NCI-H1092 treated with DMSO at 0.1 percent for 48 hours (cell line): ENCODE data around the gene LCN6.

Source experiments
- DNase-seq: peaks from one replicate; lab custom pipeline; 2025; lab: John Stamatoyannopoulos, UW

Gene LCN6

GRCh38 chr9:136743639-136744211, 4.6 kb downstream of the LCN6 start:
- DNase-seq: no peak

DNA sequence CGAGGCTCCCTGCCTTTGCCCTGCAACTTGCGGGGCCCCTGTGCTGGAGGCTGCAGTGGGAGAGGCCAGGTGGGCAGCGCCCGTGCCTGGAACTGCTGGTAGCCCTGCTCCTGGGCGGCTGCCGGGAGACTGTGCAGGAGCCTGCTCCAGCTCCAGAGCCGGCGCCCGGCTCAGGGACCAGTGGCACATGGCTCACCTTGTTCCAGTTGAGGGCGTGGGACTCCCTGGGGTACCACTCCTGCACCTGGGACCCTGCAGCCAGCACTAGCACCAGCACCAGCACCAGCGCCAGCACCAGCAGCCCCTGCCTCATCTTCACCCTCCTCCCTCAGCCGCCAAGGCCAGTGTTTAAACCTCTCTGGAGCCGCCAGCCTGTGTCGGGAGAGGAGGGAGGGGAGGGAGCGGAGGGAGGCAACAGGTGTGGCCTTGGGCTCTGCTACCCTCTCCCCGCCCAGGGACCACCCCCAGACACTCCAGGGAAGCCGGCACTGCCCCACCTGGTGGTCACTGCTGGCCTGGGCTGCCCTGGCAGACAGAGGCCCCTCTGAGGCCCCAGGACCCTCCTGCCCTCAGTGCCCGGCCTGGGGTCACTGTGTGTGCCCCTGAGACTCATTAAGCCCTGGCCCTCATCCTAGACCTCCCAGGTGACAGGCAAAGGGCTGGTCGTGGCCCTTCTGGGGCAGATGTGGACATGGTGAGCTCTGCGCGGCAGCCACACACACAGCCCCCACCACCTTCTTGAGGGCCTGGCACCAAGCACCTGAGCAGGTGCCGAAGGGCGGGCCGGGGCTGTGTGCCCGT, 5.5 kb downstream of the LCN6 start, which contains the start of gene LCN10:
LCN10 (minus strand) TSS at position 350 of the 801 bp plus-strand sequence; CDS start at position 313, 37 bp downstream.
- DNase-seq: peak; percentile 23

GRCh38 chr9:136741883-136742571, 6.3 kb downstream of the LCN6 start:
- DNase-seq: no peak

- peak; percentile 9 for DNase-seq
Measured at GRCh38 chr9:136740971-136741882, 7.1 kb downstream of the LCN6 start.

DNA sequence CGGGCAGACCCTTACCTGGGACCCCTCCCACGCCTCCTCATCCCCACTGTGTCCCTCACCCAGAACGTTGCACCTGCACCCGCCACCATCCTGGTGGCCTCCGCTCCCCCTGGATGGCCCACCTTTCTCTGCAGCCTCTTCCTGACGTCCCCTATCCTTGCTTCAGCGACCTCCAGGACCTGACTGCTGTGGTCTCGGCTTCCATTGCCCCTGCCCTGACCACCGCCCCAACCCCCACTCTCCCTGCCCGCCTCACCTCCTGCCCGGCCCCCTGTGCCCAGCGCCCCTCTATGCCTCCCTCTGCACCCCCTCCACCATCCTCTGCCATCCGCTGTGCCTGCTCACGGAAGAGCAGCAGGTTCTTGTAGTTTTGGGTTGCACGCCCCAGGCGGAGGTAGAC, 7.8 kb downstream of the LCN6 start:
- DNase-seq: no peak

- DNase-seq: no peak
Measured at GRCh38 chr9:136740069-136740468, 8.3 kb downstream of the LCN6 start.

DNA sequence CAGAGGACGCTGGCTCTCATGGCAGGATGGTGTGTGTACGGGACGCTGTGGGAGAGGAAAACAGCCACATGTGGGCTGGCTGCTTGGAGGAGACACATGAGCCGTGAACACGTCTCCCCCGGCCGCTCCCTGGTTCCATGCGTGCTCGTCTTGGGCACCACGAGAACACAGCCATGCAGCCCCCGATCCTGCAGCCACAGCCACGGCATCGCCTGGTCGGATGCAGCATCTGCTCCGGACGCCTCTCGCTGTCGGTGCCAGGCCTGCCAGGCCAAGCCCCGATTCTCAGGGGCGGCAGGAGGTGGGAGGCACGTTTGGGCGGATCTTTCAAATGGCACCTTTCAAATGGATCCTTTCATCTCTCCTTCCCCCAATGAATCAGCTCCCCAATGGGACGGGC, 8.8 kb downstream of the LCN6 start:
- no peak for DNase-seq

DNA sequence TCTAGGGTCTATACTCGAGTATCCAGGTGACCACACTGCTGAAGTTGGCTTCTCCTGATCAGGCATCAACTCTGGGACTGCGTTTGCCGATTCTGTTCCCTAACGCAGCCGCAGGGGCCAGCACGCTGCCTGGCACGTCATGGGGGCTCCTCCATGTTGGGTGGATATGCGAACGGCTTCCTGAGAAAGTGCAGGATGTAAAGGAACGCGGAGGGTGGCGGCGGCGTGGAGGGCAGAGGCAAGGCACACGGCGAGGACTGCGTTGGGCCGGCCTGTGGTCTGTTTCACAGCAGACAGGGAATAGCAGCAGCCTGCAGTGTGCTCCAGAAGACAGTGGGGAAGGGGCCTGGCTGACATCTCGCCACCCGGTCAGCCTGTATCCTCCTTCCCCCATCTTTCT, 9.4 kb downstream of the LCN6 start:
- DNase-seq: no peak

DNA sequence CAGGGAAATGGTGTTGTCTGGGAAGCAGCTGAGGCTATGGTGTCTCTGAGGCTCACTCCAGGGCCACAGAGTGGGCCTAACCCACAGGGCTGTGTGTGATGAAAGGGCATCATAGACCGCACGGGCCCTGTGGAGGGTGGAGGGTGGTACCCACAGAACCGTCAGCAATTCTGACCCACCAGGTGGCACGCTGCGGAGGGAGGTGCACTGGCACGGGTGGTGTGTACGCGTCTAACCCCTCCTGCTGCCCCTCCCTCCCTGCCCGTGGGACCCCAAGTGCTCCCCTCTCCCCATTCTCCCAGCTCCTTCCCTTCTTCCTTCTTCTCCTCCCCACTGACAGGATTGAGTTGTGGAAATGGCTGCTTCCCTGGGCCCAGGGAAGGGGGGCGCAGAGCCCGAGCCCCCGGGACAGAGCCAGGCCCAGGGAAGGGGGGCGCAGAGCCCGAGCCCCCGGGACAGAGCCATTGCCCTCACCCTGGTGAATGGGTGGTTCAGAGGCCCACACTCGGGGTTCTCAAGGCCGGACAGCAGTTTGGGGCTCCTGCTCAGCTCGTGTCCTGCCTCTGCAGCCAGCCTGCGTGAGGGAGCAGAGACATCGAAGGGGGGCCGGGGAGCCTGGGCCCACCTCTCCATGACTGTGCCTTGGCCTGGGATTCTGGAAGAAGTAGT, 12.4 kb downstream of the LCN6 start:
- no peak for DNase-seq

- no peak for DNase-seq
Measured at GRCh38 chr9:136734837-136735496, 13.4 kb downstream of the LCN6 start.

DNA sequence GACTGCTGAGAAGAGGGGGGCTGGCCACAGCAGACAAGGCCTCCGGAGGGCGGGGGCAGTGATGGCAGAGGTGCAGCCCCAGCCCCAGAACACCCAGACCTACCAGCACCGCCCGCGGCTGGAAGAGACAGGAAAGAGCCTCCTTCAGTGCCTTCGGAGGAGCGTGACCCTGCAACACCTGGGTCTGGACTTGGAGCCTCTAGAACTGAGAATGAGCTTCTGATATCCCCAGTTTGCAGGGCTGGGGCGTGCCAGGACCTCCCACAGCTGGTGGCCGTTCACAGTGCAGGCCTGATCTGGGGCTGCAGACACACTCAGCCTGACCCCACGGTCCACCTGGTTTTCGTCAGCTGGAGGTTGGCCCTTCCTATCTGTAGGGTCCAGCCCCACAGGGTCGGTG, 14.7 kb downstream of the LCN6 start:
- DNase-seq: no peak

DNA sequence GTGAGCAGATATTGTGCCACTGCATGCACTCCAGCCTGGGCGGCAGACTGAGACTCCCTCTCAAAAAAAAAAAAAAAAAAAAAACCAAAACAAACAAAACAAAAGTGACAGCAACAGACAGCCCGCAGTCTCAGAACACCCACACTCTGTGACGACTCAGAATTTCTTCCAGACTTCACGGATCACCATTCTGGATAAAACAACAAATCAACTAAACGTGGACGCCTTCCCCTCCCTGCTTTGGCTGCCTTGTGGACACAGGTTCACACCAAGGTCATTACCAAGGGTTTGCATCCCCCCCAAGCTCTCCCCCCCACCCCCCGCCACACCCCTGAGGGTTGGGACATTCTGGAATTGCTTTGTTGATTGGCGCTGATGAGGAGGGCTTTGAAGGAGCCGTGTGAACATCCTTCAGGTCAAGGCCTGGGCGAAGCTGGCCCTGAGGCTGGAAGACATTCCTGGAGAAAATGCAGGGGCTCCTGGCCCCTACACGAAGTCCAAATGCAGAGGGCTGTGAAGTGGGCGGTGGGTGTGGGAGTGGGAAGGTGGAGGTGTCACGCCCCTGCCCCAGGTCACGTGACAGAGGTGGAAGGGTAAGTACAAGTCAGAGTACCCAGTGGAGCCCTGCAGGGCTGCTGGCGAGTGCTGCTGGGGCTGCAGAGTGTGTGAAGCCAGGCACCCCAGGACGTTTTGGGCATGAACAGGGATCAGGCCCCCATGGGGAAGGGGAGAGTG, 15.7 kb downstream of the LCN6 start:
- no peak for DNase-seq

DNA sequence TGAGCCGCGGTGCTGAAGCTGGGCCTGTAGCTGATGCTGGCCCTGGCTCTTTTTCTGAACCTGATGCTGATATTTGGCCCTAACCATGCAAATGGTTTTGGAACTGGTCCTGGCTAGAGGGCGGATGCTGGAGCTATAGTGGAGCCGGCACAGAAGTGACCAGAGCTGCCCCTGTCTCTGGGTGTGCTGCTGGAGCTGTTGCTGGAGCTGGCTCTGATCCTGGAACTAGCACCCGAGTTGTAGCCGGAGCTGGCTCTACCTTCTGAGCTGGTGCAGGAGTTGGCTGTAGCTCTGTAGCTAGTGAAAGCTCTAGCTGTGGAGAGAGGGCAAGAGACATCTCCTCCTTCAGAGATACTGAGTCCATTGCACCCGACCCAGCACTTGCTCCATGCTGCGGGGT, 18.4 kb downstream of the LCN6 start:
- no peak for DNase-seq

DNA sequence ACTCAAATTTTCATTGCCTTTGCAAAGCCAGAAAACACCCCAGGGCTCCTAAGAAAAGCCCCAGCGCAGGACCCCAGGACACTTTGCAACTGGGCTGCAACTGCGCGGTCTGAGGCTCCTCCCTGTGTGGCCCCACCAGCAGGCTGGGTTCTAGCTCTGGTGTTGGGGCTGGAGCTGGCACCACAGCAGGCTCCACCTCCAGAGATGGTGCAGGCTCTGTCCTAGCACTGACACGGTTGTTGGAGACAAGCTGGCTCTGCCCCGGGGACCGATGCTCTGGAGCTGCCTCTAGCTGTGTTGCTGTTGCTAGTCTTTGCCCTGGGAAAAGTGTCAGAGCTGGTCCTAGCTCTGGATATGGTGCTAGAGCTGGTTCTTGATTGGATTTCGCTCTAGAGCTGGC, 19.2 kb downstream of the LCN6 start:
- no peak for DNase-seq

- DNase-seq: no peak
Measured at GRCh38 chr9:136728548-136729123, 19.7 kb downstream of the LCN6 start.

- DNase-seq: peak; percentile 78
Measured at GRCh38 chr9:136728080-136728547, 20.2 kb downstream of the LCN6 start.

DNA sequence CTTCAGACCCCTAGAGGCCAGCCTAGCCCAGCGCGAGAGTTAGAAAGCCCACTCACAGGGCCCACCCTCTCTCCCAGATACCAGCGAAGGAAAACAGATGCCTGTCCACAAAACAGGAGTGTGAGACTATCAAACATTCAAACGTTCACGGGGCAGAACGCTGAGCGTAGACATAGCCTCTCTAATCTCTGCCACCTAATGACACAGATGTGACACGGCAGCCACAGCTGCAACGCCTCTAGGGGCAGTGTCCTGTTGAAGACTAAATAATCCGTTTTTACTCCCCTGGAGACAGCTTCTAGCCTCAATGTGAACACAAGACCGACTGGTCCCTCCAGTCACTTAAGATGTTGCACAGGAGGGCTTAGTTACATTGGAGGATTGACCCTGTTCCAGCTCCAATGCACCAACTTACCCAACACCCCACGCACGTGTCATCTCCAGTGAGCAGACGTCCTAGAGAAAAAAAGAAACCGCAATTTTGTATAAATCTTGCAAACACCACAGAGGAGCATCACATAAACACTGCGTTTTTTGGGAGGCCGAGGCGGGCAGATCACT, 21.6 kb downstream of the LCN6 start:
- no peak for DNase-seq

DNA sequence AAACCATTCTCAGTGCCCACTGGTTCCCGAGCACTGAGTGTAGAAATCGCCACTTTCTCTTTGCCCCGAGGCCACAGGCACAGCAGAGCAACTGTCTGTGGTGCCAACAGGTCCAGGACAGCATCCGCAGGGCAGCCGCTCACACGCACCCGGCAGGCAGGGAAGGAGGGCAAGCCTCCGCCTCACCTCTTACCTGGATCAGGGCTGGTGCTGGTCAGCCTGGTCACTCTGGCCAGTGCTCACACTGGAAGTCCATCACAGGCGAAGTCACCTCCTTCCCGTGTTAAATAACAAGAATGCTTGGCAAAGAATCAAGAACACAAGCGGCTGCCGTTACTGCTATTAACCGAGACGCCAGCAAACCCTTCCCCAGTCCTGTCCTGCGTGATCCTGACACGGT, 22.2 kb downstream of the LCN6 start:
- no peak for DNase-seq

- no peak for DNase-seq
Measured at GRCh38 chr9:136725612-136726011, 22.7 kb downstream of the LCN6 start.
